Smooth muscle cell (in vitro differentiated cells): ENCODE data around the gene ITGAD. TPM values are rescaled to one million over a fixed set of nuclear protein-coding genes. Genes with fewer than 3 reads are reported as not detected.

Experiments used
- DNase-seq: peaks from one replicate; lab custom pipeline; 2025; ENCODE audit not compliant: unreplicated experiment; lab: John Stamatoyannopoulos, UW
- H2AFZ ChIP-seq: fragments of 200-600 bp; sonication (generic); 2 replicates; pipeline ENCODE4 v1.6.0; 2016; ENCODE audit warnings: antibody characterized with exemption, low read depth, mild to moderate bottlenecking
- H3F3A ChIP-seq: fragments of 200-600 bp; sonication (generic); 2 replicates; pipeline ENCODE4 v1.6.0; 2017; ENCODE audit warnings: antibody characterized with exemption, low read depth
- H3K27ac ChIP-seq: fragments of 200-600 bp; sonication (generic); 2 replicates; pipeline ENCODE4 v1.5.1; 2016; ENCODE audit warnings: low read depth, mild to moderate bottlenecking
- H3K27me3 ChIP-seq: fragments of 200-600 bp; sonication (generic); 2 replicates; pipeline ENCODE4 v1.6.1; 2016; ENCODE audit warnings: low read depth, mild to moderate bottlenecking
- H3K36me3 ChIP-seq: fragments of 200-600 bp; sonication (generic); 2 replicates; pipeline ENCODE4 v1.5.1; 2016; ENCODE audit warnings: low read depth
- H3K4me1 ChIP-seq: fragments of 200-600 bp; sonication (generic); 2 replicates; pipeline ENCODE4 v1.5.1; 2016; ENCODE audit warnings: low read depth
- H3K4me2 ChIP-seq: fragments of 200-600 bp; sonication (generic); 2 replicates; pipeline ENCODE4 v1.6.0; 2016; ENCODE audit warnings: mild to moderate bottlenecking
- H3K4me3 ChIP-seq: fragments of 200-600 bp; sonication (generic); 2 replicates; pipeline ENCODE4 v1.5.1; 2016; ENCODE audit warnings: mild to moderate bottlenecking
- H3K79me2 ChIP-seq: fragments of 200-600 bp; sonication (generic); 2 replicates; pipeline ENCODE4 v1.6.0; 2016; ENCODE audit warnings: low read depth, mild to moderate bottlenecking
- H3K9ac ChIP-seq: fragments of 200-600 bp; sonication (generic); 2 replicates; pipeline ENCODE4 v1.6.0; 2016; ENCODE audit warnings: low read depth
- H3K9me3 ChIP-seq: fragments of 200-600 bp; sonication (generic); replicated peaks from 2 replicates; pipeline ENCODE4 v1.5.1; 2016; ENCODE audit warnings: low read depth
- H4K20me1 ChIP-seq: fragments of 200-600 bp; sonication (generic); 2 replicates; pipeline ENCODE4 v1.6.0; 2016; ENCODE audit warnings: low read depth
- WGBS: methylation state at CpG from one replicate; pipeline ENCODE4 v1.1.7; 2016; ENCODE audit warnings: low lambda C conversion rate; 5-methylcytosine and 5-hydroxymethylcytosine counted together
- polyA plus RNA-seq: library from polyadenylated mRNA; unstranded; fragments of >200 nt; fragmentation: Nextera tagmentation; extraction: Ambion mirVana; gene quantifications from 2 replicates; pipeline ENCODE4 v1.2.1, GENCODE V29; 2016
- total RNA-seq: library from RNA; depleted of rRNA; stranded (reverse); fragments of >200 nt; gene quantifications from 2 replicates; pipeline ENCODE4 v1.2.3, GENCODE V29; 2014
- TF ChIP-seq, protein P1 (sequence below): fragments of 200-600 bp; sonication (generic); IDR thresholded peaks from 2 replicates; pipeline ENCODE4 v1.5.1; 2017; ENCODE audit warnings: borderline replicate concordance, mild to moderate bottlenecking, antibody characterized with exemption; ENCODE audit not compliant: insufficient read depth, poor library complexity, severe bottlenecking

ITGAD gene
- total and polyA plus RNA-seq, 2 experiments from 2014 or later, result not detected

DNA sequence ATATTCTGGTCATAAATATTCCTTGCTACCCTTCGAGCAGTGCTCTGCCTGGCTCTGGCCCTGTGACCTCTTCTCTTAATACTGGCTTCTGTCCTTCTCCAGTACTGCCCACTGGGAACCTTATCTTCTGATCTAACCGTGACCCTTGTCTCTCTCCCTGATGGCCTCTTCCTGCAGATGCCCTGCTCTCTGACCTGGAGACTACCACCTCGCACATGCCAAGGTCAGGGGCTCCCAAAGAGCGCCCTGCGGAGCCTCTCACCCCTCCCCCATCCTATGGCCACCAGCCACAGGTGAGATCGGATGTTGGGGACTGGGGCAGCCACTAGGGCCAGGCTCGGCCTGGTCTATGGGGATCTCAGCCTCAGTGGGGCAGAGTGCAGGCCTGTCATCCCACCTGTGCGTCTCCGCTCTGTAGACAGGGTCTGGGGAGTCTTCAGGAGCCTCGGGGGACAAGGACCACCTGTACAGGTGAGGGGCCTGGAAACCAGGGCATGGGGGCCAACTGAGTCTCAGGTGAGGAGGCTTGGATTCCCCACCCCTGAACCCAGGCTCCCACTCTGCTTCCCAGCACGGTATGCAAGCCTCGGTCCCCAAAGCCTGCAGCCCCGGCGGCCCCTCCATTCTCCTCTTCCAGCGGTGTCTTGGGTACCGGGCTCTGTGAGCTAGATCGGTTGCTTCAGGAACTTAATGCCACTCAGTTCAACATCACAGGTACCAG, 80.3 kb downstream of the ITGAD start:
- Histone ChIP-seq H3K9me3 (no peaks in the 10 kb centered on the region), H3K27me3 (no peaks in the 10 kb centered on the region), H3K4me3 (no peak overlapping the region), H3F3A (peaks cover 45% of the 10 kb centered on the region), H3K4me1 (peaks cover 8% of the 10 kb centered on the region), H3K36me3 (peaks cover 6% of the 10 kb centered on the region), H4K20me1 (peaks cover 54% of the 10 kb centered on the region), H3K79me2 (peaks cover 10% of the 10 kb centered on the region), H3K4me2 (peak overlapping the region; percentile 90), H3K9ac (no peak overlapping the region), H3K27ac (peak overlapping the region; percentile 52), H2AFZ (no peak overlapping the region)
- 94% methylated on average over 17 of the region's 17 CpGs for WGBS
- TF ChIP-seq, protein P1, sequence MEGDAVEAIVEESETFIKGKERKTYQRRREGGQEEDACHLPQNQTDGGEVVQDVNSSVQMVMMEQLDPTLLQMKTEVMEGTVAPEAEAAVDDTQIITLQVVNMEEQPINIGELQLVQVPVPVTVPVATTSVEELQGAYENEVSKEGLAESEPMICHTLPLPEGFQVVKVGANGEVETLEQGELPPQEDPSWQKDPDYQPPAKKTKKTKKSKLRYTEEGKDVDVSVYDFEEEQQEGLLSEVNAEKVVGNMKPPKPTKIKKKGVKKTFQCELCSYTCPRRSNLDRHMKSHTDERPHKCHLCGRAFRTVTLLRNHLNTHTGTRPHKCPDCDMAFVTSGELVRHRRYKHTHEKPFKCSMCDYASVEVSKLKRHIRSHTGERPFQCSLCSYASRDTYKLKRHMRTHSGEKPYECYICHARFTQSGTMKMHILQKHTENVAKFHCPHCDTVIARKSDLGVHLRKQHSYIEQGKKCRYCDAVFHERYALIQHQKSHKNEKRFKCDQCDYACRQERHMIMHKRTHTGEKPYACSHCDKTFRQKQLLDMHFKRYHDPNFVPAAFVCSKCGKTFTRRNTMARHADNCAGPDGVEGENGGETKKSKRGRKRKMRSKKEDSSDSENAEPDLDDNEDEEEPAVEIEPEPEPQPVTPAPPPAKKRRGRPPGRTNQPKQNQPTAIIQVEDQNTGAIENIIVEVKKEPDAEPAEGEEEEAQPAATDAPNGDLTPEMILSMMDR, result no peak
- DNase-seq, result no peak

DNA sequence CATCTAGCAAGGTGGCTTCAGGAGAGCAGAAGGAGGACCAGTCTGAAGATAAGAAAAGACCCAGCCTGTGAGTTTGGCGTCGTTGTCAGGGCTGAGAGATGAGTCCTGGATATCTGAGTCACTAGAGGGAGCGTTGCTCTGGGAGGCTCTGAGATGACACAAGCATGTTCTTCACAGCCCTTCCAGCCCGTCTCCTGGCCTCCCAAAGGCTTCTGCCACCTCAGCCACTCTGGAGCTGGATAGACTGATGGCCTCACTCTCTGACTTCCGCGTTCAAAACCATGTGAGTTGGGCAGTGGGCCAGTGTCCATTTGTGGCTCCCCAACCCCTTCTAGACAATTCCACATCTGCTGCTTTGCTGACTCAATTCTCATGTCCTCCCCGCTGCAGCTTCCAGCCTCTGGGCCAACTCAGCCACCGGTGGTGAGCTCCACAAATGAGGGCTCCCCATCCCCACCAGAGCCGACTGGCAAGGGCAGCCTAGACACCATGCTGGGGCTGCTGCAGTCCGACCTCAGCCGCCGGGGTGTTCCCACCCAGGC, 81.1 kb downstream of the ITGAD start:
- no peaks in the 10 kb centered on the region for H3K9me3 ChIP-seq
- TF ChIP-seq, protein P1, result no peak
- H3K27me3 ChIP-seq, result no peaks in the 10 kb centered on the region
- no peak overlapping the region for H2AFZ ChIP-seq
- no peak for DNase-seq
- WGBS, result 70% methylated on average over 12 of the region's 12 CpGs
- H3F3A ChIP-seq, result peaks cover 52% of the 10 kb centered on the region
- no peak overlapping the region for H3K4me3 ChIP-seq
- peaks cover 8% of the 10 kb centered on the region for H3K4me1 ChIP-seq
- no peak overlapping the region for H3K4me2 ChIP-seq
- H4K20me1 ChIP-seq, result peaks cover 61% of the 10 kb centered on the region
- H3K79me2 ChIP-seq, result peaks cover 10% of the 10 kb centered on the region
- H3K9ac ChIP-seq, result no peak overlapping the region
- H3K36me3 ChIP-seq, result peaks cover 6% of the 10 kb centered on the region
- H3K27ac ChIP-seq, result peak overlapping the region; percentile 52

DNA sequence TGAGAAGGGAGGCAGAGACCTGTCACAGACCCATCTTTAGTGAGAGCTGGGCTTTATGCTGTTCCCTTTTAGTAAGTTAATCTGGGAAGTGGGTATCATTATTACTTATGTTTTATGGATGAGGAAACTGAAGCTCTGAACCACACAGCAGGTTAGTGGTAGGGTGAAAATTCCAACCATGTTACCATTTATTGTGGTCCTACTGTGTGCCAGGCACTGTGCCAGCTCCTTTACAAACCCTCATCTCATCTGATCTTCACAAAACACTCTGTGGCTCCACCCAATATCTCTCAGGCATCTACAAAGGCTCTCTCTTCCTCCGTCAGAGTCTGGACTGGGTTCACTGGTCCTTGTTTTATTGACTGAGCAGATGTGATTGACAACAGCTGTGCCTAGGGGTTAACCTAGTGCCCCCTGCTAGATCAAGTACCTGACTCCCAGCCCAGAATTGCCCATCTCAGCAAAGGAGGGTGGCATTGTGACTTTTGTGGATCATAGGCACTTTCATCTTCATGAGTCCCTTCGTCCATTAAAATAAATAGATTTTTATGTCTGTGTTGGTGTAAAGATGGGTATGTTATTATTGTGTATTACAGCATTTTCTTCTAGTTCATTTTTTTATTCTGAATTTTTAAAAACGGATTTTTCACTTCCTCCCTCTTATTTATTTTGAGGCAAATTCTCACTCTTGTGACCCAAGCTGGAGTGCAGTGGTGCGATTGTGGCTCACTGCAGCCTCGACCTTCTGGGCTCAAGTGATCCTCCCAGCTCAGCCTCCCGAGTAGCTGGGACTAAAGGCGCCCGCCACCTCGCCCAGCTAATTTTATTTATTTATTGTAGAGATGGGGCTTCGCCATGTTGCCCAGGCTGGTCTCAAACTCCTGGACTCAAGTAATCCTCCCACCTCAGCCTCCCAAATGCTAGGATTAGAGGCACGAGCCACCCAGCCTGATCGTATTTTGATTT, 81.9 kb downstream of the ITGAD start:
- TF ChIP-seq, protein P1, result no peak
- Histone ChIP-seq H3K4me3 (no peak overlapping the region), H3K27ac (peak overlapping the region; percentile 52), H3K36me3 (peaks cover 6% of the 10 kb centered on the region), H4K20me1 (peaks cover 62% of the 10 kb centered on the region), H3F3A (peaks cover 58% of the 10 kb centered on the region), H3K9me3 (no peaks in the 10 kb centered on the region), H3K79me2 (peaks cover 10% of the 10 kb centered on the region), H3K4me1 (peaks cover 8% of the 10 kb centered on the region), H2AFZ (no peak overlapping the region), H3K4me2 (no peak overlapping the region), H3K27me3 (no peaks in the 10 kb centered on the region), H3K9ac (no peak overlapping the region)
- 93% methylated on average over 12 of the region's 12 CpGs for WGBS
- DNase-seq, result no peak
